Fibroblast of pulmonary artery (primary cell): Measurements from ENCODE around the gene CUL4A.

ENCODE experiments used
- DNase-seq: peaks from one replicate; pipeline ENCODE4 v3.0.0-alpha.2; 2010; ENCODE audit warnings: low read depth
- H3K4me3 ChIP-seq: replicated peaks from 2 replicates; pipeline ENCODE4 v1.5.1; 2011; ENCODE audit warnings: low read depth, mild to moderate bottlenecking, control low read depth, low read length, moderate library complexity
- TF ChIP-seq, protein P1 (sequence below): IDR thresholded peaks from 2 replicates; pipeline ENCODE4 v1.5.1; 2011; ENCODE audit warnings: mild to moderate bottlenecking, control low read depth, low read length, inconsistent platforms; ENCODE audit errors: missing control alignments

CUL4A gene

GRCh38 chr13:113283904-113284303 is 74.5 kb downstream of the CUL4A start:
- no peak for DNase-seq
- TF ChIP-seq, protein P1, sequence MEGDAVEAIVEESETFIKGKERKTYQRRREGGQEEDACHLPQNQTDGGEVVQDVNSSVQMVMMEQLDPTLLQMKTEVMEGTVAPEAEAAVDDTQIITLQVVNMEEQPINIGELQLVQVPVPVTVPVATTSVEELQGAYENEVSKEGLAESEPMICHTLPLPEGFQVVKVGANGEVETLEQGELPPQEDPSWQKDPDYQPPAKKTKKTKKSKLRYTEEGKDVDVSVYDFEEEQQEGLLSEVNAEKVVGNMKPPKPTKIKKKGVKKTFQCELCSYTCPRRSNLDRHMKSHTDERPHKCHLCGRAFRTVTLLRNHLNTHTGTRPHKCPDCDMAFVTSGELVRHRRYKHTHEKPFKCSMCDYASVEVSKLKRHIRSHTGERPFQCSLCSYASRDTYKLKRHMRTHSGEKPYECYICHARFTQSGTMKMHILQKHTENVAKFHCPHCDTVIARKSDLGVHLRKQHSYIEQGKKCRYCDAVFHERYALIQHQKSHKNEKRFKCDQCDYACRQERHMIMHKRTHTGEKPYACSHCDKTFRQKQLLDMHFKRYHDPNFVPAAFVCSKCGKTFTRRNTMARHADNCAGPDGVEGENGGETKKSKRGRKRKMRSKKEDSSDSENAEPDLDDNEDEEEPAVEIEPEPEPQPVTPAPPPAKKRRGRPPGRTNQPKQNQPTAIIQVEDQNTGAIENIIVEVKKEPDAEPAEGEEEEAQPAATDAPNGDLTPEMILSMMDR = no peak
- no peak overlapping the region for H3K4me3 ChIP-seq

GRCh38 chr13:113288880-113289279 is 79.5 kb downstream of the CUL4A start:
- H3K4me3 ChIP-seq = no peak overlapping the region
- TF ChIP-seq, protein P1 = no peak
- DNase-seq = no peak

GRCh38 chr13:113291129-113291528 is 81.7 kb downstream of the CUL4A start:
- TF ChIP-seq, protein P1 = no peak
- no peak for DNase-seq
- H3K4me3 ChIP-seq = no peak overlapping the region

DNA sequence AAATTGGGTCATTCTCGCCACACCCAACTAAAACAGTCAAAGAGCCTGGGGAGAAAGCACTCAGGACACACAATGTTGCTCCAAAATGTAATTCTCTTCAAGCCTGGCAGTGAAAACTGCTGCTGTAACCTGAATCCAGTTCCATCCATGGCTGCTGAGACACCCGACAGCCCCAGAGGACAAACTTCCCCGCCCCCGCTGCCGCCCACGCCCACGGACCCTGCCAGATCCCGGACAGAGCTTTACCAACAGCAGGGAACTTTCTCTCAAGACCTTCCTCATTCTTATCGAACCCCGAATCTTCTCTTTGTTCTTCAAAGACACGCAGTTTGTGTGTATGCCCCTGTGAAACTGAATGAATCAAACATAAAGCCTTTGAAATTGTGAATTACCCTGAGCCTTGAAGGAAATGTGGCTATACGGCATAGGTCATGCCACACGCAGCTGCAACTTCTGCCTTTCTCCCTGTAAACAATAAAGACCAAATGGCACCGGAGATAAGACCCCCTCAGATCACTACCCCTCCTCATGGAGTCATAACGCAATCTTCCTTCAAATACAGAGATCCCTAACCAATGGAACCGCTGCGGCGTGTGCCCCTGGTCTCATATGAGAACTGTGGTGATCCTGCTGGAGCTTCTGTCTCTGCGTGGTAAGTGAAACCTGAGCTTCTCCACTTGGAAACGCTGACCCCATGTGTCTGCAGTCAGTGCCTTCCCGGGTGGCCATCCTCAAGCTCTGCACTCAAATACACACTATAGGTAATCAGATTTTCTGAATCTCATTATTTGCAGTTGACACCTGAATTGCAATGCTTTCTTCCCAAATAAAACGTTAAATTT is 82.8 kb downstream of the CUL4A start:
- DNase-seq = no peak
- TF ChIP-seq, protein P1 = no peak
- peak overlapping the region; percentile 28 for H3K4me3 ChIP-seq

GRCh38 chr13:113293686-113294085 is 84.3 kb downstream of the CUL4A start:
- TF ChIP-seq, protein P1 = no peak
- H3K4me3 ChIP-seq = no peak overlapping the region
- no peak for DNase-seq

DNA sequence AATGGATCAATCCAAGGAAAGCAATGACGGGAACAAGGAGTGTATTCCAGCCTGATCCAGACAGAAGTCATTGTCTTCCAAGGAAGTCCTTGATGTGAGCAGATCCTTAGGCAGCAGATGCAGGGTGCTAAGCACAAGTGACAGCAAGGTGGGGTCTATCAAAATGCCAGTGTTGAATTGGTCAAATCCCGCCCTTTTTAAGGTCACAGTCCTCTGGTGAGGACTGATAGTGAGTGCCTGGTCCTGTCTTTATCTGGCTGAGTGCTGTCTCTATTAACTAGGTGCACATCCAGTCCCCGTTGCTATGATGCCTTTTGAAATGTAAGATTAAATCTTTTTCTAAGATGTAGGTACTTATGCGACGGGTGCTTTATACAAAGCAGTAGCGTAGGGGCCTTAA is 86.4 kb downstream of the CUL4A start:
- no peak for DNase-seq
- H3K4me3 ChIP-seq = no peak overlapping the region

More for the DNA sequence above, 86.4 kb downstream of the CUL4A start:
- TF ChIP-seq, protein P1 = no peak
